Thyroid gland (tissue), 4 donors: ENCODE measurements around the gene HTR3E.

Experiments
- POLR2A ChIP-seq, 2 donors: fragments of 450-650 bp; IDR thresholded peaks; one replicate each; pipeline ENCODE4 v1.6.1; 2017; ENCODE audit warnings: antibody characterized with exemption in 2 of 2, mild to moderate bottlenecking in 2 of 2, moderate library complexity in 1 of 2
- TF ChIP-seq, protein P1 (sequence below), 6 experiments: fragments of 200-600 bp in 3 of 6; fragments of 450-650 bp in 3 of 6; sonication (generic) in 3 of 6; IDR thresholded peaks; one replicate each; pipeline ENCODE4 v1.5.1; 2016 to 2019; ENCODE audit warnings: antibody characterized with exemption in 6 of 6, mild to moderate bottlenecking in 2 of 6, inconsistent platforms in 1 of 6, moderate library complexity in 1 of 6

GRCh38 chr3:184156522-184156955, 59.7 kb downstream of the HTR3E start:
- TF ChIP-seq, protein P1, sequence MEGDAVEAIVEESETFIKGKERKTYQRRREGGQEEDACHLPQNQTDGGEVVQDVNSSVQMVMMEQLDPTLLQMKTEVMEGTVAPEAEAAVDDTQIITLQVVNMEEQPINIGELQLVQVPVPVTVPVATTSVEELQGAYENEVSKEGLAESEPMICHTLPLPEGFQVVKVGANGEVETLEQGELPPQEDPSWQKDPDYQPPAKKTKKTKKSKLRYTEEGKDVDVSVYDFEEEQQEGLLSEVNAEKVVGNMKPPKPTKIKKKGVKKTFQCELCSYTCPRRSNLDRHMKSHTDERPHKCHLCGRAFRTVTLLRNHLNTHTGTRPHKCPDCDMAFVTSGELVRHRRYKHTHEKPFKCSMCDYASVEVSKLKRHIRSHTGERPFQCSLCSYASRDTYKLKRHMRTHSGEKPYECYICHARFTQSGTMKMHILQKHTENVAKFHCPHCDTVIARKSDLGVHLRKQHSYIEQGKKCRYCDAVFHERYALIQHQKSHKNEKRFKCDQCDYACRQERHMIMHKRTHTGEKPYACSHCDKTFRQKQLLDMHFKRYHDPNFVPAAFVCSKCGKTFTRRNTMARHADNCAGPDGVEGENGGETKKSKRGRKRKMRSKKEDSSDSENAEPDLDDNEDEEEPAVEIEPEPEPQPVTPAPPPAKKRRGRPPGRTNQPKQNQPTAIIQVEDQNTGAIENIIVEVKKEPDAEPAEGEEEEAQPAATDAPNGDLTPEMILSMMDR (IDR thresholded peaks at IDR 0.05): no peak
- no peak for TF ChIP-seq POLR2A (IDR thresholded peaks at IDR 0.05)
